HG03097 (cell line): Measurements from ENCODE around the gene WDR37.
"Not testable (repeated sequence)": the region's sequence is repeated elsewhere in the genome, so short reads cannot be mapped to it uniquely, and the experiment has no call there.

ENCODE experiments used
- ATAC-seq: cut with Tn5 transposase; IDR thresholded peaks from one replicate; pipeline ENCODE4 v1.9.1; 2021; ENCODE audit not compliant: unreplicated experiment, low FRiP score

Gene WDR37

GRCh38 chr10:1161315-1161673 is 105.1 kb downstream of the WDR37 start:
- ATAC-seq = not testable (repeated sequence)

GRCh38 chr10:1162481-1163203 is 106.5 kb downstream of the WDR37 start:
- no peak for ATAC-seq

- no peak for ATAC-seq
Measured at GRCh38 chr10:1163204-1163660, 107.0 kb downstream of the WDR37 start.

GRCh38 chr10:1163831-1164230 is 107.6 kb downstream of the WDR37 start:
- ATAC-seq = no peak

- ATAC-seq = no peak
Measured at GRCh38 chr10:1166101-1166827, 110.1 kb downstream of the WDR37 start.

GRCh38 chr10:1166828-1167275 is 110.7 kb downstream of the WDR37 start:
- ATAC-seq = no peak

- ATAC-seq = no peak
Measured at GRCh38 chr10:1168763-1169162, 112.6 kb downstream of the WDR37 start.

- ATAC-seq = no peak
Measured at GRCh38 chr10:1169186-1169885, 113.2 kb downstream of the WDR37 start.

GRCh38 chr10:1169981-1170866 is 114.0 kb downstream of the WDR37 start:
- ATAC-seq = no peak

- ATAC-seq = no peak
Measured at GRCh38 chr10:1170867-1171180, 114.6 kb downstream of the WDR37 start.

GRCh38 chr10:1171182-1171581 is 115.0 kb downstream of the WDR37 start:
- no peak for ATAC-seq

- no peak for ATAC-seq
Measured at GRCh38 chr10:1171586-1171985, 115.4 kb downstream of the WDR37 start.

GRCh38 chr10:1172256-1172984 is 116.2 kb downstream of the WDR37 start:
- no peak for ATAC-seq

- no peak for ATAC-seq
Measured at GRCh38 chr10:1173091-1173490, 116.9 kb downstream of the WDR37 start.

- no peak for ATAC-seq
Measured at GRCh38 chr10:1174022-1174421, 117.8 kb downstream of the WDR37 start.

GRCh38 chr10:1175956-1176565 is 119.9 kb downstream of the WDR37 start:
- no peak for ATAC-seq

- ATAC-seq = no peak
Measured at GRCh38 chr10:1177936-1178335, 121.8 kb downstream of the WDR37 start.

- no peak for ATAC-seq
Measured at GRCh38 chr10:1178506-1178905, 122.3 kb downstream of the WDR37 start.

GRCh38 chr10:1179346-1180070 is 123.3 kb downstream of the WDR37 start:
- no peak for ATAC-seq
